Testis (tissue), 2 donors: ENCODE data around the gene ULK4.

Experiments
- POLR2A ChIP-seq: fragments of 450-650 bp; IDR thresholded peaks from one replicate; pipeline ENCODE4 v1.6.1; 2017; ENCODE audit warnings: antibody characterized with exemption, mild to moderate bottlenecking, moderate library complexity
- TF ChIP-seq, protein P1 (sequence below), 3 experiments: fragments of 450-650 bp in 2 of 3; fragments of 200-600 bp in 1 of 3; sonication (generic) in 1 of 3; IDR thresholded peaks; one replicate each; pipeline ENCODE4 v1.5.1; 2016 to 2019; ENCODE audit warnings: antibody characterized with exemption in 3 of 3, mild to moderate bottlenecking in 2 of 3, moderate library complexity in 1 of 3

DNA sequence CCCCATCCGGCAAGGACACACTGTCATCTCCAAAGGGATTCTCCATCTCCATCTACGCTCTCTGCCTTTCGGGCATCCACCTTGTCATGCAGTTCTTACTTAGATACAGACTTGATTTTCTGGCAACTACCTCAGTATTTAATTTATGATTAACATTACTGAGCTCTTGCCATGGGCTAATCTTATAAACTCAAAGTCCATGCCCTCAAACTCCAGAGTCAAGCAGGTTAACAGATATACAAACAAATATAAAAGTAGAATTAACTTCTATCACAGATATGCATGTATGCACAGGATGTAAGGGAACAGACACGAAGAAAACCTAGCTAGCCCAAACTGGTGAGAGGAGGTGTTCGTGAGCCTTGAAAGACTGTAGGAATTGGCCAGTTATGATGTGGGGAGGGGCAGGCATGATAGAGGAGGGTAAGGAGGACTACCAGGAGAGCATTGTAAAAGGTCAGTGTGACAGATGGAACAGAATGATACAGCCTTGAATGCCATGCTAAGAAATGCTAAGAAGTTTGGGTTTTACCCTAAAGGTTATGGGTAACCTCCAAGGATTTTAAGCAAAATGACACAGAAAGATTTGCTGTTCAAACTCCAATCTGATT, 334.3 kb downstream of the ULK4 start:
- TF ChIP-seq, protein P1, sequence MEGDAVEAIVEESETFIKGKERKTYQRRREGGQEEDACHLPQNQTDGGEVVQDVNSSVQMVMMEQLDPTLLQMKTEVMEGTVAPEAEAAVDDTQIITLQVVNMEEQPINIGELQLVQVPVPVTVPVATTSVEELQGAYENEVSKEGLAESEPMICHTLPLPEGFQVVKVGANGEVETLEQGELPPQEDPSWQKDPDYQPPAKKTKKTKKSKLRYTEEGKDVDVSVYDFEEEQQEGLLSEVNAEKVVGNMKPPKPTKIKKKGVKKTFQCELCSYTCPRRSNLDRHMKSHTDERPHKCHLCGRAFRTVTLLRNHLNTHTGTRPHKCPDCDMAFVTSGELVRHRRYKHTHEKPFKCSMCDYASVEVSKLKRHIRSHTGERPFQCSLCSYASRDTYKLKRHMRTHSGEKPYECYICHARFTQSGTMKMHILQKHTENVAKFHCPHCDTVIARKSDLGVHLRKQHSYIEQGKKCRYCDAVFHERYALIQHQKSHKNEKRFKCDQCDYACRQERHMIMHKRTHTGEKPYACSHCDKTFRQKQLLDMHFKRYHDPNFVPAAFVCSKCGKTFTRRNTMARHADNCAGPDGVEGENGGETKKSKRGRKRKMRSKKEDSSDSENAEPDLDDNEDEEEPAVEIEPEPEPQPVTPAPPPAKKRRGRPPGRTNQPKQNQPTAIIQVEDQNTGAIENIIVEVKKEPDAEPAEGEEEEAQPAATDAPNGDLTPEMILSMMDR (IDR thresholded peaks at IDR 0.05): no peak
- TF ChIP-seq POLR2A: no peak
